HG02884 (cell line): ENCODE measurements around the gene CD58.

Experiments used
- ATAC-seq: cut with Tn5 transposase; IDR thresholded peaks from one replicate; pipeline ENCODE4 v1.9.1; 2021; ENCODE audit warnings: mild to moderate bottlenecking, moderate library complexity; ENCODE audit not compliant: unreplicated experiment

CD58 gene

GRCh38 chr1:116544588-116545358, 26.1 kb downstream of the CD58 start:
- ATAC-seq, result peak; percentile 57

GRCh38 chr1:116540088-116540487, 30.7 kb downstream of the CD58 start:
- ATAC-seq, result peak; percentile 39

- peak; percentile 75 for ATAC-seq
Observed at GRCh38 chr1:116538544-116538943, 32.3 kb downstream of the CD58 start.

- no peak for ATAC-seq
Observed at GRCh38 chr1:116537898-116538297, 32.9 kb downstream of the CD58 start.

- no peak for ATAC-seq
Observed at GRCh38 chr1:116537040-116537831, 33.6 kb downstream of the CD58 start.

GRCh38 chr1:116534014-116534739, 36.6 kb downstream of the CD58 start:
- no peak for ATAC-seq

- no peak for ATAC-seq
Observed at GRCh38 chr1:116533429-116533820, 37.4 kb downstream of the CD58 start.

- no peak for ATAC-seq
Observed at GRCh38 chr1:116532671-116533428, 38.0 kb downstream of the CD58 start.

GRCh38 chr1:116531917-116532316, 38.9 kb downstream of the CD58 start:
- no peak for ATAC-seq

- ATAC-seq, result no peak
Observed at GRCh38 chr1:116529681-116530080, 41.1 kb downstream of the CD58 start.

GRCh38 chr1:116529199-116529631, 41.6 kb downstream of the CD58 start:
- ATAC-seq, result no peak

- ATAC-seq, result no peak
Observed at GRCh38 chr1:116528329-116529083, 42.3 kb downstream of the CD58 start.

- no peak for ATAC-seq
Observed at GRCh38 chr1:116525440-116525839, 45.4 kb downstream of the CD58 start.

- ATAC-seq, result no peak
Observed at GRCh38 chr1:116521186-116521585, 49.6 kb downstream of the CD58 start.

GRCh38 chr1:116518400-116518799, 52.4 kb downstream of the CD58 start:
- ATAC-seq, result no peak

GRCh38 chr1:116516631-116517030, 54.2 kb downstream of the CD58 start:
- no peak for ATAC-seq

GRCh38 chr1:116515702-116516101, 55.1 kb downstream of the CD58 start:
- no peak for ATAC-seq

- ATAC-seq, result peak; percentile 64
Observed at GRCh38 chr1:116514708-116515525, 55.9 kb downstream of the CD58 start.

GRCh38 chr1:116513956-116514355, 56.9 kb downstream of the CD58 start:
- ATAC-seq, result no peak
